Myocyte (in vitro differentiated cells): ENCODE results near the gene UCK1. TPM values are rescaled to one million over a fixed set of nuclear protein-coding genes. Genes with fewer than 3 reads are reported as not detected.

Experiments used
- DNase-seq: peaks from one replicate; pipeline ENCODE4 v3.0.0-alpha.2; 2012; ENCODE audit warnings: low read depth
- total RNA-seq: library from RNA; depleted of rRNA; stranded (reverse); fragments of >200 nt; gene quantifications from 2 replicates; pipeline ENCODE4 v1.2.3, GENCODE V29; 2014

The UCK1 gene
- total RNA-seq, 1 donor from 2014 or later = 25.9 TPM

DNA sequence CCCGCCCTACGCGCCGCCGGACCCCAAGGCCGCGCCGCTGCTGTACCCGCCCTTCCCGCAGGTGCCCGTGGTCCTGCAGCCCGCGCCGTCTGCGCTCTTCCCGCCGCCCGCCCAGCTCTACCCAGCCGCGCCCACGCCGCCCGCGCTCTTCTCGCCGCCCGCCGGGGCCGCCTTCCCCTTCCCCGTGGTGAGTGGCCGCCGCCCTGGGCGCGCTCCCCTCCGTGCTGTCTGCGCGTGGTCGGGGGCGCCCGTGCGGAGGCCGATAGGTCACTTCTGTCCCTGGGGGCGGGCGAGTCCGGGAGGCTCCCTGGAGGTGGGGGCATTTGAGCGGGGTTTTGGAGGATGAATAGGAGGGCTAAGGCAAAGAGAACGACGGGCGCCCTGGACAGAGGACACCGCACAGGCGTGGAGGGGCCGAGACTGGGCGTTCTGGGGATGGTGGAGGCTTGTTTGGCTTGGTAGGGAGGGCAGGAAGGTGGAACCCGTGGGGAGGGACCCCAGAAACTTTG is 23.8 kb upstream of the UCK1 start:
- DNase-seq = no peak

DNA sequence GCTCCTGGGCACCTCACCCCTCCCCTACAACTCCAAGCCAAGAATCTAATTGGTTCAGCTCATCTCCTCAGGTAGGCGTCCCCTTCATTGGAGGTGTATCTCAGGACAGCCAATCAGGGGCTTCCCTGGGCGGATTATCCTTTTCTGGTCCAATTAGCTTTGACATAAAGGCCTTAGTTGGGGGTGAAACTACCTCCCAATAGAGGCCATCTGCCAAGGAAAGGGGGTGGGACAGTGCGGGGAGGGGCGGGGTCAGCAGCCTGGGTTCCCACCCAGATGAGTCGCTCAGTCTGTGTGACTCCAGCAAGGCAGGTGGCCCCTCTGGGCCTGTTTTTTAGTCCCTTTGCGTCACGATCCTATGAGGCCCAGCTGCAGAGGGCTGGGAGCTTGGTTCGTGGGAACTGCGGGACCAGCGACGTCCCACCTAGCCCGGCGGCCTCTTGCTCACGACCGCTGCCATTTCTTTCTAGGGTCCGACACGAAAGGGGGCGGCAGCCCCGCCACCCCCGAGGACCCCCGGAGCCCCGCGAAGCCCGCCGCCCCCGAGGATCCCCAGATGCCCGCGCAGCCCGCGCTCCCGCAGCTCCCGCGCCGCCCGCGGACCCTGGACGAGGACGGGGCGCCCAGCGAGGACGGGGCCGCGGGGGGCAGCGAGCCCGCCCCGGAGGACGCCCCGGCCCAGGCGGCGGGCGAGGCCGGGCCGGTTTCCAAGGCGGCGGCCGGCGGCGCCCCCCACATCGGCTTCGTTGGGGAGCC is 23.2 kb upstream of the UCK1 start:
- DNase-seq = no peak

DNA sequence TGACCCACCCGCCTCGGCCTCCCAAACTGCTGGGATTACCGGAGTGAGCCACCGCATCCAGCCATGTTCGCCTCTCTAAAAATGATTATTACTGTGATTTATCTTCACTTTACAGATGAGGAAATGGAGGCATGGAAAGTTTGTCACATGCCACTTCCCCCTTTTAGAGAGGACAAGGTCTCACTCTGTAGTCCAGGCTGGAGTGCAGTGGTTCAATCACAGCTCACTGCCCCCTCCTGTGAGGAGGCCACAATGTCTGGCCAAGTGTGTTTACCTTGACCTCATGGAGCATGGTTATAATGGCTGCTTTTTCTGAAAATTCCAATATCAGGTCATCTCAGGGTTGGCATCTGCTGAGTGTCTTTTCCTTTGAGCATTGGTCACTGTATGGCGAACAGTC is 21.0 kb upstream of the UCK1 start:
- DNase-seq = no peak

DNA sequence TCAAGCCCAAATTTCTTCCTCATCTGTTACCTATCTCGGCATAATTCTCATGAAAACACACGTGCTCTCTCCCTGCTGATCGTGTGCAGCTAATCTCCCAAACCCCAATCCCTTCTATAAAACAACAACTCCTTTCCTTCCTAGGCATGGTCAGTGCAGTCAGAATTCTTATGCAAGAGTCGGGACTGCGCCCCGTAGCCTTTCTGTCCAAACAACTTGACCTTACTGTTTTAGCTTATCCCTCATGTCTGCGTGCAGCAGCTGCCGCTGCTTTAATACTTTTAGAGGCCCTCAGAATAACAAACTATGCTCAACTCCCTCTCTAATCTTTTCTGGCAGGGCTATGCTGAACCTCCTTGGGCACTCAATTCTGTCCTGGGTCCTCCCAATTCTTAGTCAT is 19.4 kb upstream of the UCK1 start:
- peak; percentile 48 for DNase-seq

DNA sequence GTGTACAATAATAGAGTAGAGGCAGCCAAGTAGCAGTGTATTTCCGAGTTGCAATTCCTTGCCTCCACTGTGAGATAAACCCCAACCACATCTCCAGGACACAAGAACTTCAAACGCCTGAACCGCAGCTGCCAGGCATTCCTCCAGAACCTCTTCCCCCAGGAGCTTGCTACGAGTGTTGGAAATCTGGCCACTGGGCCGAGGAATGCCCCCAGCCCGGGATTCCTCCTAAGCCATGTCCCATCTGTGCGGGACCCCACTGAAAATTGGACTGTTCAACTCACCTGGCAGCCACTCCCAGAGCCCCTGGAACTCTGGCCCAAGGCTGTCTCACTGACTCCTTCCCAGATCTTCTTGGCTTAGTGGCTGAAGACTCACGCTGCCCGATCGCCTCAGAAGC is 18.1 kb upstream of the UCK1 start:
- peak; percentile 71 for DNase-seq

DNA sequence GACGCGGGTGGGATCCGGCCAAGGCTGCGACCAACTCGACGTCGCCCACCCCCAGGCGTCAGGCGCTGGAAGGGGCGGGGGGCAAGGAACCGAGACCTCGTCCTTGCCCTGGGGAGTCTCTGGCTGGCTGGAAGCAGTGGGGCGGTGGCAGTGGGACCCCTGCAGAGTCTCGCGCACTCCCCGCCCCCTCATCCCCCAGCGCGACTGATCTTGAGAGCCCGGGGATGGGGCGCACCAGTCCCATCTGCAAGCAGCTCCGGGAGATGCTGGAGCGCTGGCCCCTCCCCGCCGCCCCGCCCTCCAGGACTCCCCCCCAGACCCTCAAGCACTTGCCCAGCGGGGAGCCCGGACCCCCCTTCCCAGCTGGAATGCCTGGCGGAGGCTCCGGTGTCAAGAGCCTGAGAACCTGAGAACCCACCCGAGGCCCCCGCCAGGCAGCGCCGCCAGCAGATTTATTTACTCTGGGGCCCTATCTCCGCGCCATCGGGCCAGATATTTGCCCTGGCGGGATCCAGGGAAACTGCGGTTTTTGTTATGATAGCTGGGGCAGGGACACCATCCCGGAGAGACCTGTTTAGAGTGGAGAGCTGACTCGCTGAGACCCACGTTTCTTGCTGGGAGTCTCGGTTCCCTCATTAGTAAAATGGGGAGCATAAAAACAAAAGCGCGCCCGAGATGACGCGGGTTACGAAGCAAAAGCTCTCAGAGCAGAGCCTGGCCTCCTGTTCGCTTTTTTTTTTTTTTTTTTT is 15.4 kb upstream of the UCK1 start:
- no peak for DNase-seq

DNA sequence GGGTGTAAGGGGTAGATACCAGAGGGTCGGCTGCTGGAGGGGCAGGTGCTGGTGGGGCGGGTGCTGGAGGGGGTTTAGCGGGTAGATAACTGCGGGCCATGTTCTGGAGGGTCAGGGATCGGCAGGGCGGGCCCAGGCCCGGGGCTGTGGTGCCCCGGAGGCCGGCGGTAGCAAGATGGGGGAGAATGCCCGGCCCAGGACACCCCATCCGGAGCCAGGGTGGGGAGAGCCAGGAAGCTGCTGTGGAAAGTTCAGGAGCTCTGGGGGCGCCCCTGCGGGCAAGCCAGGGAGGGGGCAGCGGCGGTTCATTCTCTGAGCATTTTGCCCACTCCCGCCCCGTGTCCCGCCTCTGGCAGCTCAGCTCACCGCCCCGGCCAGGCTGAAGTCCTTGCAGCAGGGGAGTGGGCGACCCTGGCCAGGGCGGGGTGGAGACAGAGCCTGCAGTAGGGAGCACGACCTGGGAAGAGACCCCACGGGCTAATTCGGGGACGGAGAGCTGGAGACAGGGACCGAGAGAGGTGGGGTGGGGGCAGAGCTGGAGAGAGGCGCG is 14.8 kb upstream of the UCK1 start:
- DNase-seq = no peak

DNA sequence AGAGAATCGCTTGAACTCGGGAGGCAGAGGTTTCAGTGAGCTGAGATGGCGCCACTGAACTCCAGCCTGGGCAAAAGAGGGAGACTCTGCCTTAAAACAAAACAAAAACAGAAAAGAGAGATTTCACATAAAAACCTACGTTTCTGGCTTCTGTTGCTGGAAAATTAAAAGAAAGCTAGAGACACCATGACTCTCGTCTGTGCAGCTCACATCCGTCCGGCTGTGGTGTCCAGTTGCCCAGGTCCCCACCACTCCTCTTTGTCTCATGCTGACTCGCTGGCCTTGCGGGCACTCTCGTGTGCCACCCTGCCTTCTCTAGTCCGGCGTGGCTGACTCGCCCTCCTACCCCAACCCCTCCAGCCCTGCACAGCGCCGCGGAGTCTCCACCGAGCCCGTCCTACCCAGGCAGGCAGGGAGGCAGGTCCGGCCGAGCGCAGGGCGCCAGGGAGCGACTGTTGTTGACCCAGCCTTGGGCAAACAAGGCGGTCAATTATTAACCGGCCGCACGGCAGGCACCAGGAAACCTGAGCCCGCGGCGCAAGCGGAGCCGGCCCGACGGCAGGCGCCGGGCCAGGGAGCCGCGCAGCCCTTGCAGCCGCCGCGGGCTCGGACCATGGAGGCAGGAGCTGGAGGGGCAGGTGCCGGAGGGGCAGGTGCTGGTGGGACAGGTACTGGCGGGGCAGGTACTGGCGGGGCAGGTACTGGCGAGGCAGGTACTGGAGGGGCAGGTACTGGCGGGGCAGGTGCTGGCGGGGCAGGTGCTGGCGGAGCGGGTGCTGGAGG is 14.1 kb upstream of the UCK1 start, which contains the start of gene PRRT1B:
PRRT1B (plus strand) TSS at position 521 of the 783 bp plus-strand sequence; CDS start at position 614, 93 bp downstream.
- DNase-seq = no peak

DNA sequence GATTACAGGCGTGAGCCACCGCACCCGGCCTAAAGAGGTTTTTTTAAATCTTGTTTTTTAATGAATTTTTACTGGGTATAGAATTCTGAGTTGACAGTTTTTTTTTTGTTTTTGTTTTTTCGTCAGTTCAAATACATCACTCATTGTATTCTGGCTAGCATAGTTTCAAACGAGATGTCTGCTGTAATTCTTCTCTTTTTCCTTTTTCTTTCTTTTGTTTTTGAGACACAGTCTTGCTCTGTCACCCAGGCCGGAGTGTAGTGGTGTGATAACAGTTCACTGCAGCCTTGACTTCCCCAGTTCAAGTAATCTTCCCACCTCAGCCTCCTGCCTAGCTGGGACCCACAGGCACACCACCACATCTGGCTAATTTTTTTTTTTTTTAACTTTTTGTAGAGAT is 12.1 kb upstream of the UCK1 start:
- DNase-seq = no peak

DNA sequence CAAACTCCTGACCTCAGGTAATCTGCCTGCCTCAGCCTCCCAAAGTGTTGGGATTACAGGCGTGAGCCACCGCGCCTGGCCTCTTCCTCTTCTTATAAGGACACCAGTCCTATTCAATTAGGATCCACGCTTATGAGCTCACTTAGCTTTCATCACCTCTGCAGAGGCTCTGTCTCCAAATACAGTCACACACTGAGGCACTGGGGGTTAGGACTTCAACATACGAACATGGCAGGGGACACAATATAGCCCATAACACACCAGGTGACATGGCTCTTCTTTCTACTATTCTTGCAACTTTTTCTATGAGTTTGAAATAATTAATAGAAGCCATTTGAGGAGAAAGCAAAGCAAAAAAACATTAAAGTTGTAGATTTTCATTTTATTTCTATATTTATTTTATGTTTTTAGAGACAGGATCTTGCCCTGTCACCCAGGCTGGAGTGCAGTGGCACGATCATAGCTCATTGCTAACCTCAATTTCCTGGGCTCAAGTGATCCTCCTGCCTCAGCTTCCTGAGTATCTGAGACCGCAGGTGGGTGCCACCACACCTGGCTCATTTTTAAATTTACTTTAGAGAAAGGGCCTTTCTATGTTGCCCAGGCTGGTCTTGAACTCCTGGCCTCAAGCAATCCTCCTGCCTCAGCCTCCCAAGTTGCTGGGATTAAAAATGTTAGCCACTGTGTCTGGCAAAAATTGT is 8.3 kb upstream of the UCK1 start:
- DNase-seq = no peak

DNA sequence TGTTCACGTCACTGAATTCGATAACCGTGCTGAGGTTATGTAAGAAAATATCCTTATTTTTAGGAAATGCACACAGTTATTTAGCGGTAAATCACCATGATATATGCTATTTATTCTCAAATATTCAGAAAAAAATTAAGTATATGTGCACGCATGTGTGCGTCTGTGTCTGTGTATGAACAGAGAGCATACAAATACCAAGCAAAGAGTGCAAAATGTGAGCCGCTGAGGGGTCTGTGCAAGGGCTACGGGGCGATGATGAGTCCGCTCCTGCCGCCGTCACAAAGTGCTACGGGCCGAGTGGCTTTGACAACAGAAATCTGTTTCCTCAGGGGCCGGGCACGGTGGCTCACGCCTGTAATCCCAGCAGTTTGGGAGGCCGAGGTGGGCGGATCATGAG is 6.9 kb upstream of the UCK1 start:
- DNase-seq = no peak

DNA sequence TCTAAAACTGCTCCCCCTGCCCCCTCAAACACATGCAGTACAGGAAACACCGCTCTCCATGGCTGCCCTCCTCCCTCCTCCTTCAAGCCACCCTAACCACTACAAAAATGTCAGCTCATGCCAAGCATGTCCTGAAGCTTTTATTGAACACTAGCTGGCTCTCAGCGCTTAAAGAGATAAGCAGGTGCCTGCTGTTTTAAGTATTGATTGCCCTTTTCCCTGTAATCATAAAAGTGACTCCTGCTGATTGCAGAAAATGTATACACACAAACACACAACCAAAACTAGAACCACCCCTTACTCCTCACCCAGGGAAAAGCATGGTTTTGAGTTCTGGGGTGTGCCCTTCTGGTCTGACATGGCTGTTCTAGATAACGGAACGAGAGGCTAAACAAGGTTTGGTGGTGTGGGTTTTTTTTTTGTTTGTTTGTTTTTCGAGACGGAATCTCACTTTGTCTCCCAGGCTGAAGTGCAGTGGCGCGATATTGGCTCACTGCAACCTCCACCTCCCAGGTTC is 3.7 kb upstream of the UCK1 start:
- peak; percentile 31 for DNase-seq

DNA sequence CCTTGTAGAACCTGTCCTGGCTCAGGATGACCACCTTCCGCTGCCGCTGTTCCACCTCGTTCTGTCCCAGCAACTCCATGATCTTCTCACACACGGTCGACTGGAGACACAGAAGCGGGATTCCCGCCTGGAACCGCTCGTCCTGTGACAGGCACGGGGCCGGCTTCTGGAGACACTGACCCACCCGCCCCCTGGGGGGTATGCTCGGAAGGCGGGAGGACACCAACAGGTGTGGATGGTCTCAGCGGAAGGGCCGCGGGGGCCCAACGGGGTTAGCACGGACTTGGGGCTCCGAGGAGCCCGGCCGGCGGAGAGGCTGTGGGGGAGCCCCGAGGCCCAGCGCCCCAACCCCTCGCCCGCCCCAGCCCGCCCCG is 530 bp downstream of the UCK1 start:
- peak; percentile 60 for DNase-seq

DNA sequence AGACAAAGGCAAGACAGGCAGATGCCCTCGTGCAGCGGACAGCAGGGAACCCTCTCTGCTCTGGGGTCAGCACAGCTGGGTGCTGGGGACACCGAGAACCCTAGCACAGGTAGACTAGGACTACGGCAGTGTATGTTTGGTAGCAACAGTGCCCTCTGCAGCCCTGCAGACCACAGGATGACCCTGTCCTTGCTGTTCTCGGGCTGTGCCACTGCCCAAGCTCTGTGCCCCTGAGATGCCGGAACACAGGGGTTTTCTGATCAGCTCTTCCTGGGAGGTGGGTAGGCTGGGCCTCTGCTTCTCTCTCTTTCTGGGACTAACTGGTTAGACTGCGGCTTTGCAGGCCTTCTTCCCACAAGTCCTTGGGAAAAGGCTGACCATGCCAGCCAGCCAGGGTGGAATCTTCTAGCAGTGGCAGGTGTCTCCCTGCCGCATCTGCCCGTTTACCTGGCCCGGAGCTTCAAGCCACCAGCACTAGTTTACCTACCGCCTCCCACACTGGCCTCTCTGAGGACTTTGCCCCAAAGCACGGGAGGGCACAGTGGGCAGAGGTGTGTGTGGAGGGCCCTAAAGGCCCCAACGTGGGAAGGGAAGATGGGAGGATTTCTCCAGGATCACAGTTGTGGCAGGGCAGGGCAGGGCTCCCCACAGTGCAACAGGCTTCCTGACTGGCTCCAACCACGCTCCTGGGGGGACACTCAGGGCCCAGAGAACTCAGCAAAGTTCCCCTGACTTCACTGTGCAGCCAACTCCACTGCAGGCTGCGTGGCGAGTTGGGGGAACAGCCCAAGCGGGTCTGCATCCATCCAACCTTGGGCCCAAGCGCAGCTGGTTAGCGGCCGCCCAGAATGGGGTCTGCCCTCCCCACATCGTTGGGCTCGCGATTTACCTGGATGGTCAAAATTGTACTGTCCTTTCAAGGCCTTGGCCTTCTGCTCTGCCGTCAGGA is 1.2 kb downstream of the UCK1 start:
- no peak for DNase-seq

DNA sequence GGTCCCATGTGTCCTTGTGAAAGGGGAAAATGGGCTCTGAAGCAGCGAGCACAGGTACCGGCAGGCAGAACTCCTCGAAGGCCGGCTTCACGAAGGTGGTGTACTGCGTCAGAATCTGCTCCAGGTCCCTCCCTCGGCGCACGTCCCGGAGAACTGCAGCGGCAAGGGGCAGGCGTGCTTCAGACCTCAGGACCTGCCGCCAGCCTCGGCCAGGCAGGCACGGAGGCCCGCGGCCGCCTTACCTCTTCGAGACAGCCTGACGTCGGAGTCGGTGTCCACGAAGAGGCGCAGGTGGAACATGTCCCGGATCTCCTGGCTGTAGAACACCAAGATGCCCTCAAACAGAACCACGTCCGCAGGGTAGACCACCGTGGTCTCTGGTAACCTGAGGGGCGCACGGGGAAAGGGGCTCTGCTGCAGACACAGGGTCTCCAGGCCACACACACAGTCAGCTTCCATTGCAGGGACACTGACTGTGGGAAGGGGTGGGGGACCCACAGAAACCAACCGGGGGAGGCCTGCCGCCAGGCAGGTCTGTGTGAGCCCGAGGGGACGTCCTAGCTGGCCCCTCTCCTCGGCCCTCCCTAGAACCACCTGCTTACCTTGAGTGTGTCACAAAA is 2.1 kb downstream of the UCK1 start:
- no peak for DNase-seq

DNA sequence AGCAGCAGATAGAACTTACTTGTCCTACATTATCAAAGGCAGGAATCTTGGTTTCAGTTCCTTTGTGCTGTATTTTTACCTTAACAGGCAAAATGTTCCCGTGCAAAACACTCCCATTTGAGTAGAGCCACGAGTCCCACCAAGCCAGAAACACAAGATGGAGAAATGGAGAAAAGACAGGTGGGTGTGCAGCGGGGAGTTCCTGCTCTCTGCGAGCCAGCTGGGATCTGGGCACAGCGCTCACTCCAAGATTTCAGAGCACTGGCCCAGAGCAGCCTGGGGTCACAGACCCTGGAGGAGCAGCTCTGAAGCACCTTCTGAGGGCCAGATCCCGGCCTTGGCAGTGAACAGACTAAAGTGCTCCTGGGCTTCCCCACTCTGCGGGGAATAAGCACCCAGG is 2.9 kb downstream of the UCK1 start:
- no peak for DNase-seq

DNA sequence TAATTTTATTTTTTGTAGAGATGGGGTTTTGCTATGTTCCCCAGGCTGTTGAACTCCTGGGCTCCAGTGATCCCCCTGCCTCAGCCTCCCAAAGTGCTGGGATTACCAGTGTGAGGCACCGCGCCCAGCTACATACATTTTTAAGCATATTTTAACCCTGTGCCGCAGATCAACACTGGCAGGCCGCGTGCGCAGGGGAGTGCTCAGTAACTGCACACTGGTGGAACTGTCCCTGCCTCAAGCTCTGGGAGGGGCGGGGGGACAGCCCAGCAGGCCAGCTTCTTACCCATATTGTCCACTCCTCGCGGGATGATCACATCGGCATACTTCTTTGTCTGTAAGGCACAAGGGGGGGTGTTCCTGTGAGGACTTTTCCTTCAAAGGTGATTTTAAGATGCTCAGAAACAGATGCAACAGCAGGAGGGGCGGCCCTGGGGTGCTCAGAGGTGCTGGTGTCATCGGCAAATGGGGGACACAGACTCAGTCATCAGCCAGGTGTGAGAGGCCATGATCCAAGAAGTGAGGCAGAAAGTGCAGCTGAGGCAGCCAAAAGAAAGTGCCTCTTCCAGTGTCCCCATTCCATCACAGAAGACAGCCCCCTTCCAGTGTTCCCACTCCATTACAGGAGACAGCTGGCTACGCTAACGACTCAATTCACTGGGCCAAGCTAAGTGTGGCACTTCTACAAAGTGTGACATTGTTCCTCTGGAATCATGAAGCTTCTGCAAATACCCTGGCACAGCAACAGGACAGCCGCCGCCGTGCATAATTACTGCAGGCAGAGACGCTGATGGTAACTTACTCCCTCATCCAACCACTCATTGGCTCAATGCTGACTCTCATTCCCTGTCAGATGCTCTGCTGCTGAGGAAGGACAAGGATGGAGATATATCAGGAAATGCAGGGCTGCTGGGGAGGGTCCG is 5.2 kb downstream of the UCK1 start:
- no peak for DNase-seq
